C4-2B (cell line): Measurements from ENCODE around the gene PTRH2.

ENCODE experiments used
- H3K27ac ChIP-seq: fragments of 450-650 bp; 2 replicates; pipeline ENCODE4 v1.5.1; 2017
- CTCF ChIP-seq: fragments of 450-650 bp; conservative IDR thresholded peaks from 2 replicates; pipeline ENCODE4 v1.5.1; 2017; ENCODE audit warnings: mild to moderate bottlenecking
- ZFX ChIP-seq: fragments of 450-650 bp; IDR thresholded peaks from 2 replicates; pipeline ENCODE4 v1.6.1; 2017

PTRH2 gene

DNA sequence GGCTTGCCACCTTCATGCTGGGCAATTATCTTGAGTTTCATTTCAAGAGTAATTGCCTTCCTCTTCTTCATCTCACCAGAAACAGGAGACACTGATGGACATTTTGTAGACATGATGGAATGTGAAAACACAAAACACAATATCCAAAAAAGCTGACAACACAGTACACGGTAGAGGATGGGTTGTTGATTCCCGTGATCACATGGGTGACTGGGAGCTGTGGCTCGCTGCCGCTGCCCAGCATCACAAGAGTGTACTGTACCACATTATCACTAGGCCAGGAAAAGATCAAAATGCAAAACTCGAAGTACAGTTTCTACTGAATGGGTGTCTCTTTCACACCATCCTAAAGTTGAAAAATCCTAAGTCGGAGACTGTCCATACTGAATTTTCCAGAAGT, 7.4 kb downstream of the PTRH2 start:
- TF ChIP-seq ZFX: no peak
- no peak for TF ChIP-seq CTCF
- no peak overlapping the region for H3K27ac ChIP-seq

DNA sequence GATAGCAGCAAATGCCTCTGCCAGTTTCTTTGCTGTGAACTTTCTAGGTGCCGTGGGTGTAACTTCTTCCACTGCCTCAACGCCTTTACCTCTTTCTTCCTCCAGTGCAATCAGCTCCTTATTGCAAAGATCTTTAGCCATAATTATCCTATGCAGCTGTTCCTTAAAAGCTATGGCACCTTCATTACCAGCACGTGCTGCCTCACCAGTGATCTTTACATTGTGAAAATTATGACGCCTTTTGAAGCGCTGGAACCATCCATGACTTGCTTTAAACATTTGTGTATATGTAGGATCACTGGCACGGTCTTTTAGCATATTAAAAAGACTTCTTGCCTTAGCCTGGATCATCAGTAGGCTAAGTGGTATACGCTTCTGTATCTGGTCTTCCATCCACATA, 8.0 kb downstream of the PTRH2 start:
- H3K27ac ChIP-seq: no peak overlapping the region
- no peak for TF ChIP-seq ZFX
- TF ChIP-seq CTCF: no peak

DNA sequence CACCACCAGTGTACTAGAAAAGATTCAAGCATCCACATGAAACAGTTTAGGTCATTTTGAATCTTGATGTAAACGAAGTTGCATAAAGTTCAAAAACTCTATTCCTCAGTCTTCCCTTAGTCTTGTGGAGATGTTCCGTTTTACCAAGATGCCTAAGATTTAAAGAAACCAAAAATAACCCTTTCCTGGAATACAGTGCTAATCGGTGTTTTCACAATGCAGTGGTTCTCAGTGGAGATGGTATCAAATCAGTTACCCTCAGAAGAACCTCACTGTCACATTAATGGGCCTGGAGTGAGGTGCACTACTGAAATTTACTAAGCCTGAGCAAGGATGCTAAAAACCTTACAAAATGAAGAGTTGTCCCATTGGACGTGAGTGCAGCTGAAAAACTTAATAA, 9.1 kb downstream of the PTRH2 start:
- H3K27ac ChIP-seq: no peak overlapping the region
- TF ChIP-seq CTCF (no peak), ZFX (no peak)

DNA sequence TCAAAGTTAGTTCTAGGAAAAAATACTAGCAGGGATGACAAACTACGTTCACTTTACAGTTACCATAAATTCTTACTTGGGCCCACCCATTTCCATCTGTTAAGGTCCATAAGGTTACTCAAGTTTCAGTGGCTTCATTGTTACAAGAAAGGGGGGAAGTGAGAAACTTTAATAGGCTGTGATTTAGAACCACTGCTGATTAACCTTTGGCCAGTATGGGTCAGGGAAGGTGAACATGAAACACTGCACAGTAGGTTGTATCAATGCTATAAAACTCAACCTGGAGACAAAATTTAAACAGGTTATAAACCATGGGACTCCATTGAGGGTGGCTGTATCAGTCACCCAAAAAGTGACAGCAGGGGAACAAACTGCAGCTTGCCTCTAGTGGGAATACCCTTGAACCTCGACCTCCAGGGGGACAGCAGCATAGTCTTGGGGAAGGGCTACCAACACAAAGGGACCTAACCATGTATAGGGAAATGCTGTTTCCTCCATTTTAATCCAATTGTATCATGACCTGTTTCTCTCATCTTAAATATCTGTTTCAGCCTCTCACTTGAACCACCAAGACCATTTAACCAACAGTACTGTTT, 10.4 kb downstream of the PTRH2 start:
- TF ChIP-seq ZFX (no peak), CTCF (no peak)
- H3K27ac ChIP-seq: no peak overlapping the region

DNA sequence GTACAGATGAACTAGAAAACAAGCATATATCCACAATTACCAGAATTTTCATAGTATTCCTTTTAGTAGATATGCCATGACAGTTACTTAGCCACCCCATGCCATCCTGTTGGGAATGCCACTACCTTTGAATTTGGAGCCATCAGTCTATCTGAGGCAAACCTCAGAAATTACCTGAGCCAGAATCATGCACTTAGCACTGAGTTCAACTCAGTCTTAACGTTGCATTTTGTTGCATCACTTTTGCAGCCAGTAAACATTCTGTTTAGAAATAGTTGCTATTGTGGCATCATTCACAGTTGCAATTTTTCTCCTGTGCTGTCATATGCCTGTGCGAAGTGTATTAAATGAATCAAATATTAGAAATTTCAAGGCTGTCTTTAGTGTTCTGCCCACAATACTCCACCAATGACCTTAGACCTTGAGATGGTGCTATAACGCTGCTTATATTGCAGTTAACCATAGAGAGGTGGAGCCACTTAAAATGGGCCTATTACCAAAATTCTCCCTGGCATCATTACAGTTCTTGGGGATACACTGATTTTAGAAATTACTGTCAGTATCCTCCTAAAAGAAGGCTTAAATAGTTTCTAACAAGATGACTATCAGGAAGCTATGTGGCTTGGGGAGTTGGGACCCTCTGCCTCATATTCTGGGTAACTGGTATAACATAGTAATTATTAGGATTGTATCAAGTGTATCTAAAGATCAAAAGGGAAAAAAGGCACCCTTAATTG, 11.1 kb downstream of the PTRH2 start:
- TF ChIP-seq CTCF: no peak
- no peak overlapping the region for H3K27ac ChIP-seq

DNA sequence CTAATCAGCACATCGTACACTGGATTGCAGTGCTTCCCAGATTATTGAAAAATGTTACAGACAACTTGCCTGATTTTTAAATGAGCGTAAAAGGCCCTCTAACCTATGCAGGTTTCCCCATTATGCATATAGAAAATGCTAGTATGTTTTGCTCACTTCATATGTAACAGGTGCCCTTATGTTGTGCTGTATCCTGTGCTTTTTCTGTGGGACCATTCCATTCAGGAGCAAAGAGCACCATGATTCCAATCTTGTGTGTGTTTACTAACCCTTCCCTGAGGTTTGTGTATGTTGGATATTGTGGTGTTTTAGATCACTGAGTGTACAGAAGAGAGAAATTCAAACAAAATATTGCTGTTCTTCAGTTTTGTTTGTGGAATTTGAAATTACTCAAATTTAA, 12.9 kb downstream of the PTRH2 start:
- no peak overlapping the region for H3K27ac ChIP-seq
- TF ChIP-seq CTCF (no peak), ZFX (no peak)

- no peak overlapping the region for H3K27ac ChIP-seq
- TF ChIP-seq ZFX: no peak
- TF ChIP-seq CTCF: no peak
These were observed 13.6 kb downstream of the PTRH2 start for GRCh38 chr17:59693582-59693981.
